Activated CD8-positive, alpha-beta memory T cell treated with anti-CD3 and anti-CD28 coated beads for 36 hours (primary cell): ENCODE measurements around the gene RRM1. TPM values are rescaled to one million over a fixed set of nuclear protein-coding genes. Genes with fewer than 3 reads are reported as not detected.
"Not testable (repeated sequence)": the region's sequence is repeated elsewhere in the genome, so short reads cannot be mapped to it uniquely, and the experiment has no call there.

Experiments
- CTCF ChIA-PET: fragments of 350-600 bp; sonication (Branson Sonifier 250); formaldehyde crosslinking; loops from one replicate; lab custom pipeline; 2021; ENCODE audit warnings: antibody characterized with exemption; lab: Charles Lee
- POLR2A ChIA-PET: fragments of 350-600 bp; sonication (Branson Sonifier 250); formaldehyde crosslinking; loops from one replicate; lab custom pipeline; 2021; ENCODE audit warnings: antibody characterized with exemption; lab: Charles Lee
- total RNA-seq, 2 experiments: library from RNA; stranded (reverse); gene quantifications; one replicate each; pipeline ENCODE4 v1.2.3, GENCODE V29; 2021

RRM1 gene
- 100 to 1,000 TPM; 202 to 205 TPM for total RNA-seq

DNA sequence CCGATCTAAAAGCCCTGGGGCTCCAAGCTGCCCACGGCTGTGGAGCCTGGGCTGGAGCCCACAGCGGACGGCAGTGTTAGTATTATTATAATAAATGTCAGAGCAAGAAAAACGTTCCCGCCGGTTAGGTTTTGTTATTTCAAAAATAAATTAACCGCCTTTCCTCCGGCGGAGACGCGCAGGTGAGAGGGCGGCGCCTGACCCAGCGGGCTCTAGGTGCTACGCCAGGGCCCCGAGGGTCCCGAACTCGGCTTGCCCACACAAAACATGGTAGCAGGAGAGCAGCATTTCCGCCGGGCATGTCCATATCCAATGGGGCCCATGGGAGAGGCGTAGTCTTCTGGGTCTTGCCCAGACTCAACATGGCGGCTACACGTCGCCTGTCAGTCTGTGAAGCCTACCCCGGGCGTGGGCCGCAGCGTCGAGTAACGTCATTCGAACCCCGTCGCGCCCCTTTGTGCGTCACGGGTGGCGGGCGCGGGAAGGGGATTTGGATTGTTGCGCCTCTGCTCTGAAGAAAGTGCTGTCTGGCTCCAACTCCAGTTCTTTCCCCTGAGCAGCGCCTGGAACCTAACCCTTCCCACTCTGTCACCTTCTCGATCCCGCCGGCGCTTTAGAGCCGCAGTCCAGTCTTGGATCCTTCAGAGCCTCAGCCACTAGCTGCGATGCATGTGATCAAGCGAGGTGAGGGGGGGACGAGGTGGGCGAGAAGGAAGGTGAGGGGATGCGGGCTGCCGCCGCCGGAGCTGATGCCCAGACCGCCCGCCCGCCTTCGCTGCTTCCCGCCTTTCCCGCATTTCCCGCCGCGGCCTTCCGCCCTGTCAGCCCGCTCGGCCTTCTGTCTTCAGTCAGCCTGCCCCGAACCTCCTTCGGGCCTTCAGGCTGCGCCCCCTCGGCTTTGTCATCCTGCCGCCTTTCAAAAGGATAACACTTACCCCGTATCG is at the start of gene RRM1:
TSS of gene RRM1 (plus strand) at position 452 of the 944 bp plus-strand sequence. CDS start at position 666, 214 bp downstream.
- POLR2A ChIA-PET: interaction anchor here (0.7 to 1.1 kb wide), 4 partner anchors 201 to 253 kb away, joined by 3 to 4 read pairs (median 3); partner anchors contain the start of gene RHOG
- CTCF ChIA-PET: no interaction called here

DNA sequence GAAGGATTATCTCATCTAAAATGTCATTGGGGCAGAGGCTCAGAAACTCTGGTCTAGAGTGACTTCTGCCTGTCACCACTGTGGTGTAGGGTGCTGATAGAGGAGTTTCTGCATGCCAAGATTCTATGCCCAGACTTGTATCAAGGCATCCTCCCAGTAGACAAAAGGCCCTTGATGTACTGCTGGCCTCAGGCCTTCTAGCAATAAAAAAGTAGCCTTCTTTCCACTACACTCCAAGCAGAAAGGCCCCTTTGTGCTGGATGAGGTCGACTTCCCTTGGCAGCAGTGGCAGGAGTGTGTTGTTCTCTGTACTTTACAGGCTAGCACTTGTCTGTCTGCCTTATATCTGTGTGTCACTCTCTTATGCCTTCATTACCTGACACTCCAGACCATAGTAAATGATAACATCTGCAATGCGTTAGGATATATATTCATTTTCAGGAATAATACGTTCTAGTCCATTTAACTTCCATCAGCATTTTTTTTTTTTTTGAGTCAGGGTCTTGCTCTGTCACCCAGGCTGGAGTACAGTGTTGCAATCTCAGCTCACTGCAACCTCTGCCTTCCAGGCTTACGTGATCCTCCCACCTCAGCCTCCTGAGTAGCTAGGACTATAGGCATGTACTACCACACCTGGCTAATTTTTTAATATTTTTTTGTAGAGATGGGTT is 49.5 kb upstream of the RRM1 start:
- ChIA-PET POLR2A (no interaction called here), CTCF (interaction anchor here (1.2 kb wide), 1 partner anchor 190 kb away, joined by 4 read pairs; no protein-coding TSS in a partner anchor)

DNA sequence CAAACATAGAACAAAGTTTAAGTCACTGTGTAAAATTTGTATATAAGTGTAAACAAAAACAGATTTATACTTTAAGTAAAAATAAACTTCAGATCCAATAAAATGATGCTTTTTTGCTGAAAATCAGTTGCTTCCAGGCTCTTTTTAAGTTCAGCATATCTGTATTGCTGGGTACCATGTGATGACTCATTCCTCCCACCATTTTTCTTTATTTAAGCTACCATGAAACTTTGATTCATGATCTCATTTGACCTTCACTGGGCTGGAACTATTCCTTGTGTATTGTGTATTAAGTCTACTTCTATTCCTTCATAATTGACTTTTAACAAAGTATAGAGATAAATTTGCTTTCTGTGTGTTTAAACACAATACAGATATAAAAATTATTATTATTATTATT is 46.3 kb upstream of the RRM1 start:
- ChIA-PET POLR2A (interaction anchor here (1.1 kb wide), 1 partner anchor 16 kb away, joined by 3 read pairs; no protein-coding TSS in a partner anchor), CTCF (interaction anchor here (1.5 to 2.3 kb wide), 2 partner anchors 24 to 194 kb away, joined by 7 to 8 read pairs; no protein-coding TSS in a partner anchor)

DNA sequence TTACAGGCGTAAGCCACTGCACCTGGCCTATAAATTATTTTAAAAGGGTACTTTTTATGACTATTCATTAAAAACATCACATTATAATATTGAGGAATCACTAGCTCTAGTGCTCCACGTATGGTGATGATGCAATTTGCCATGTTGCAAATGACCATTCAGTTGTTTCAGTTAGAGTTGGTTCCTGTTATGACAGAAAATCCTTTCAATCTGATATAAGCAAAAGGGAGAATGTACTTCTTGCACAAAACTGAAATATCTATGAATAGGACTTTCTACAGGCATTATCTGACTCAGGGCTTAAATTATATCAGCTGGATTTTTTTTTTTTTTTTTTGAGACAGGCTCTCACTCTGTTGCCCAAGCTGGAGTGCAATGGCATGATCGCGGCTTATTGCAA is 45.6 kb upstream of the RRM1 start:
- CTCF ChIA-PET: interaction anchor here (1.5 to 2.3 kb wide), 2 partner anchors 23 to 195 kb away, joined by 7 to 8 read pairs; no protein-coding TSS in a partner anchor

DNA sequence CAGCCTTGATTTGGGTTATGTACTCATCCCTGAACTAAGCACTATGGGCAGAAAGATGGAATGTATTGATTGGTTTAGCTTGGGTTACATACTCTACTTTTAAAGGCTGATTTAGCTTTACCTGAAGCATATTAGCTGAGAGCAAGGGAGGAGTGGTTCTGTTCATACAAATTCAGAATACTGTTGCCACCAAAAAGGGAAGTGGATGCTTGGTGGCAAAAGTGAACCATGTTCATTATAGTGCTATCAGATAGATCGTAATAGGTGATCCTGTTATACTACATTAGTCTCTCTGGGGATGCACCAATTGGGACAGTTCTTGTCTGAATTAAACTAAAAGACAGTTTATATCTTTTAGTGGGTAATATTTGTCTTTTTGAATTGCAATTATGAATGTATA is 44.5 kb upstream of the RRM1 start:
- POLR2A ChIA-PET: no interaction called here

More for the DNA sequence above, 45.6 kb upstream of the RRM1 start:
- POLR2A ChIA-PET: interaction anchor here (0.6 to 0.7 kb wide), 2 partner anchors 148 to 194 kb away, joined by 3 read pairs; no protein-coding TSS in a partner anchor

DNA sequence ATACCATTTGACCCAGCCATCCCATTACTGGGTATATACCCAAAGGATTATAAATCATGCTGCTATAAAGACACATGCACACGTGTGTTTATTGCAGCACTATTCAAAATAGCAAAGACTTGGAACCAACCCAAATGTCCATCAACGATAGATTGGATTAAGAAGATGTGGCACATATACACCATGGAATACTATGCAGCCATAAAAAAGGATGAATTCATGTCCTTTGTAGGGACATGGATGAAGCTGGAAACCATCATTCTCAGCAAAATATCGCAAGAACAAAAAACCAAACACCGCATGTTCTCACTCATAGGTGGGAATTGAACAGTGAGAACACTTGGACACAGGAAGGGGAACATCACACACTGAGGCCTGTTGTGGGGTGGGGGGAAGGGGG is 41.4 kb upstream of the RRM1 start:
- CTCF ChIA-PET, POLR2A ChIA-PET: not testable (repeated sequence)

More for the DNA sequence above, 44.5 kb upstream of the RRM1 start:
- CTCF ChIA-PET: no interaction called here

DNA sequence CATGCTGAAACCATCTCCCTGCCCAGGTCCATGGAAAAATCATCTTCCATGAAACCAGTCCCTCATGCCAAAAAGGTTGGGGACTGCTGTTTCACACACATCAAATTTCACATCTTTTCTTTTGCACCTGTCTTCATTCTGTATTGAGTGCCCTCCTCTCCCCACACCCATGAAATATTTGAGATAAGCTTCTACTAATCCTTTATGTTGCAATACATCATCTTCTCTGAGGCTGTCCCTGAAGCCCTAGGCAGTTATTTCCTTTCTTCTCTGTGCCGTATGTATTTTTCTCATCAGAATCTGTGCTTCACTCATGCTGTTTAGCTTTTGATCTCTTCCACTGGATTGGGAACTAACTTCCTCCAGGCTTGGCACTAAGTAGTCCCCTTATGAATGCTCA is 40.0 kb upstream of the RRM1 start:
- ChIA-PET CTCF (no interaction called here), POLR2A (no interaction called here)

DNA sequence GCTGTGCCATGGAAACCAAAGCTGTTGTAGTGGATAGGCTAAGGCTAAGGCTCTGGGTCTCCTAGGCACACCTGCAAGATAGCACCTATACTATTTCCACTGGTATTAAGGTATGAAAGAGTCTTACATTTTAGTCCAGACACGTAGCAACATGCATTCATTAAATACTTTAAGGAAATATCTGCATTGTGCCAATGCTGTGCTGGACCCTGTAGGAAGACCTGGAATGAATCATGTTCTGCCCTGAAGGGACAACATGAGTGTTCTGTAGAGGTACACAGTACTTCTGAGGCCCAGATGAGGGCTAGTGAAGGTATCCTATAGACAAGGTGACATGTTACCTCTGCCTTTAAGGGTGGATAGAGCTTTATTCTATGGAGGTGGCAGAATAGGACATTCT is 35.2 kb upstream of the RRM1 start:
- POLR2A ChIA-PET: no interaction called here
- CTCF ChIA-PET: interaction anchor here (4.3 kb wide), 1 partner anchor 13 kb away, joined by 21 read pairs; no protein-coding TSS in a partner anchor

DNA sequence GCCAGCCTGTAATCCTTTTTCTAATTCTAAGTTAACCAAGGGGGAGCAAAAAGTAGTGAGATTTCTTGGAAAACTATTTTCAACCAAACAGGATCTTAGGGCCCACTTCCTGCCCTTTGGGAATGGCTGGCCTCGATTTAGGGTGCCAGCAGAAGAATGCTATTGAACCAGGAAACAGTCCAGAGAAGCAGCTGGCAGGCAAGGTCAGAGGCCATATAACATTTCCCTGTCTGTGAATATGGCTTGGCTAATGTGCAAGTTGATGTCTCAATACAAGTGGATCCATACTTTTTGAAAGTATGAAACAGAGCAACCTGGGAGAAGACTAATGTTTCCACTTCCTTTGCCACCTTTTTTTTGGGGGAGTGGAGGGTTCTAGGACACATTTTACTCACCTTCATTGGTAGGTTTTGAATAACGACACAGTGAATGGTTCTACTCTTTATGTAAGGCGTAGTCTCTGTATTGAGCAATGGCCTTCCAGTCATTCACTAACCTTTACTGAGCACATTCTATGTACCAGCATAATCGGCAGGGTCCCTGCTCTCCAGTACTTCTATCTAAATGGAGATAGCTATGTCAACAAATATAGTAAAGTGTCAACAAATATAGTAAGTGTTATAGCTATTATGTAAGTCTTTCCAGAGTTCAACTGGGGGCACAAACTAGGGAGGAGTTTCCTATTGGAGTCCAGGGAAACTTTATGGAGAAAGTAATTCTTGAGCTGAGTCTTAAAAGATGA is 34.2 kb upstream of the RRM1 start:
- POLR2A ChIA-PET: no interaction called here
- CTCF ChIA-PET: interaction anchor here (1.1 to 1.3 kb wide), 2 partner anchors 11 to 206 kb away, joined by 6 to 7 read pairs; partner anchors contain the start of gene STIM1

DNA sequence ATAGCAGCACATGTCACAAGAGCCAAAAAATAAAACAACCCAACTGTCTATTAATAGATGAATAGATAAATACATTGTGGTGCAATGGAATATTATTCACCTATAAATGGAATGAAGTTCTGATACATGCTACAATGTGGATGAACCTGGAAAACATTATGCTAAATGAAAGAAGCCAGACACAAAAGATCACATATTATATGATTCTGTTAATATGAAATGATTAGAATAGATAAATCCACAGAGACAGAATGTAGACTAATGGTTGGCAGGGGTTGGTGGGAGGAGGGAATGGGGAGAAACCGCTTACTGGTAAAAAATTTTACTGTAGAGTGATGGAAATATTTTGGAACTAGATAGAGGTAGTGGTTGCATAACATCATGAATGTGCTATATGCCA is 32.9 kb upstream of the RRM1 start:
- POLR2A ChIA-PET: no interaction called here
- CTCF ChIA-PET: interaction anchor here (1.1 to 1.3 kb wide), 2 partner anchors 10 to 207 kb away, joined by 6 to 7 read pairs; partner anchors contain the start of gene STIM1

DNA sequence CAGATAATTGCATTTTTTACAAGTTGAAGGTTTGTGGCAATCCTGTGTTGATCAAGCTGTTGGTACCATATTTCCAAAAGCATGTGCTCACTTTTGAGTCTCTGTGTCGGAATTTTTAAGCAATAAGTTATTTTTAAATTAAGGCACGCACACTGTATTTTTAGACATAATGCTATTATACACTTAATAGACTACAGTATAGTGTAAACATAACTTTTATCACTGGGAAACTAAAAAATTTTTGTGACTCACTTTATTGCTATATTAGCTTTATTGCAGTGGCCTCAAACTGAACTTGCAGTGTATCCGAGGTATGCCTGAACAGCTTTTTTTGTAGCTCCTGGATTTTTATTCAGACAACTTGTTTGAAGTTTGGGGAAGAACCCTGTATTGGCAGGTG is 31.3 kb upstream of the RRM1 start:
- CTCF ChIA-PET: interaction anchor here (1.6 to 1.9 kb wide), 3 partner anchors 9 to 214 kb away, joined by 3 to 9 read pairs (median 8); partner anchors contain the start of gene STIM1

DNA sequence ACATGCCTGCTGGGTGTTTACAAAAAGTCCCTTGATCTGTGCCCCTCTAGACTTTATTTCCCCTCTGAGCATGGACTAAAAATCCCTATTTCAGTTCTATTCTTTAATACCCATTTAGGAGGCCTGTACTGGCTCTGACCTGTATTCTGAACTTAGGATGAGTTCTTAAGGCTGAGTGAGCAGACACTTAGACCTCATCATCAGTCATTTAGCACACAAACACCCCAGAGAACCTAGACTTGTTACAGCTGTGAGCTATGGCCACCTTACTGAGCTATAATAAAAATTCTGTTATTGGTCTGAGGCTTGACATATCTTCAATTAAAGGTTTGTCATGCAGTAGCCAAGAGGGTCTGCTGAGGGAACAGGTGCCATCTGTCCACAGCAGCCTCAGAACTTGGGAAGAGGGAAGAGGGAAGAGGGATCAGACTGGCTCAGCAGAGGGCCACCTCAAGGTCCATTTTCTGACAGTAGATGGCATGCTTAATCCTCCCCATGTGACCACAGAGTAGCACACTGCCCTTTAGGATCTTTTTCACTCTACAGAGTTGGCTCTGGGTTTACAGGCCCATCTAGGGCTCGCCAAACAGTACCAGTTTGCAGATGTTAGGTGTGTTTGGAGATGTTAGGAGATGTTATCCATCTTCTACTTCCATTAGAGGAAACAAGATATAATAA is 30.2 kb upstream of the RRM1 start:
- POLR2A ChIA-PET: interaction anchor here (0.6 kb wide), 1 partner anchor 17 kb away, joined by 3 read pairs; no protein-coding TSS in a partner anchor
- CTCF ChIA-PET: interaction anchor here (0.9 to 1.9 kb wide), 5 partner anchors 8 to 215 kb away, joined by 3 to 9 read pairs (median 3); partner anchors contain the start of gene STIM1

More for the DNA sequence above, 31.3 kb upstream of the RRM1 start:
- POLR2A ChIA-PET: interaction anchor here (0.6 kb wide), 1 partner anchor 205 kb away, joined by 3 read pairs; no protein-coding TSS in a partner anchor

DNA sequence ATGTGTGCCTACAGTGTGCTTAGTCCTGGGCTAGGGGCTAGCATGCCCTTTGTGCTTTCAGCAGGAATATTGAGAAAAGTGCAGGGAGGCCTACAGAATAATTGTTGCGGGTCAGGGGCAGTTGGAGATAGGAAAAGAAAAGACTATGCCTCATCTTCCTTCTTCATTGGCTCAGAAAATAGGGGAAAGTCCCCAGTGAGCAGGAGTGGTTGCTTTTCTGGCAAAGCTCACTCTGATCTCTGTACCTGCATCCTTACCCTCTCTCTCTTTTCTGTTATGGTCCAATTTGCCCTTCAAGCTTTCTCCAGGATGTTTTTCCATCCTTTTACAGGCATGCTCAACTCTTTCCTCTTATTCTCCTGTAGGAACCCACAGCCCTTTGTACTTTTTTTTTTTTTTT is 29.5 kb upstream of the RRM1 start:
- POLR2A ChIA-PET: interaction anchor here (0.6 to 0.7 kb wide), 2 partner anchors 40 to 164 kb away, joined by 3 to 4 read pairs; no protein-coding TSS in a partner anchor
- CTCF ChIA-PET: interaction anchor here (1.4 to 1.9 kb wide), 2 partner anchors 40 to 216 kb away, joined by 3 to 9 read pairs; no protein-coding TSS in a partner anchor

DNA sequence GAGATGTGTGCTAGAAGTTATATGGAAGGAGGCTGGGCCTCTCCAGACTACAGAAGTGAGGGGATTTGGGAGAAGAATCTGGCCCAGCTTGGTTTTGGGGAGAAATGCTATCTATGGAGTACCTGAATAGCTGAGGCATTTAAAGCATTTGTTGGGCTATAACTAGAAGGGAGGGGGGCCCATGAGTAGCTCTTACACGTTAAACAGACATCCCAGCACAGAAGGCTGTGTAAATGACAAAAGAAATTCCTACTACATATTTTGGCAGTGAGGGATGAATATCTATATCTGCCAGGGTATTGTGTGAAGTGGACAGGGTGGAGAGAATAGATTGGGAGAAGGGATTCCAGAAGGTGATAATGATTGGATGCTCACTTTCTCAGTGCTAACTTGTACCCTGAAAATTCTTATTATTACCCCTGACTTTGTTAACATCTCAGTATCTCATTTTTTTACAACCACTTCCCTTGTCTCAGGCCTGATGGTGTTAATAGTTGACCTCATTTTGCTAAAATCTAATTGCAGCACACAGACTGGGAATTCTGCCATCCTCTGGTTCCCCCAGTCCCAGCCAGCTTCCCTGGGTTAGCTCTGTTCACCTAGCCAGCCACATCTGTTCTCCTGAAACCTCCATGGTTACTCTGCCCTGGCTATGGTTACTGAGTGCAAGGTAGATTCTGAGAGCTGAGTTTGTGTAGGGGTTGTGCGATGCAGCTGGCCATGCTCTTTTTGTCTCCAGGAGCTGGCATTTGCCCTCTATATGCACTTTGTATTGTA is 28.8 kb upstream of the RRM1 start:
- ChIA-PET CTCF (interaction anchor here (1.0 to 1.4 kb wide), 3 partner anchors 14 to 225 kb away, joined by 3 to 4 read pairs (median 3); partner anchors contain the start of gene RHOG), POLR2A (interaction anchor here (0.6 to 0.7 kb wide), 3 partner anchors 40 to 365 kb away, joined by 3 to 4 read pairs (median 3); no protein-coding TSS in a partner anchor)

DNA sequence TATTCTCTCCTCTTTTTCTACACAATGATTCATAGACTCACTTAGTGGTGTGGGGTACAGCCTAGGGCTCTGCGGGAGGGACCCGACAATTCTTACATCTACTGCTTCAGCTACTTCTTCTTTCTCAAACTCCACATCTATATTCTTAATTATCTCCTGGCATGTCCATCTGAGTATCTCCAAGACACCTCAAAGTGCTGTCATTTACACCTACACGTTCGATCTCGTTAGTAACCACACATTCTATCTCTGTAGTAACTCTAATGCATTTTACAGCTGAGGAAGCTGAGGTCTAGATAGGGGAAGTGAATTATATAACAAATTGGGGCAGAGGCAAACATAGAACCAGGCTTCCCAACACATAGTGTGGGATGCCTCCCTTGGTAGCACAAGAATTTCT is 27.7 kb upstream of the RRM1 start:
- ChIA-PET CTCF (interaction anchor here (4.4 kb wide), 1 partner anchor 212 kb away, joined by 19 read pairs; the partner anchor contains the start of gene STIM1), POLR2A (interaction anchor here (0.5 kb wide), 1 partner anchor 223 kb away, joined by 4 read pairs; no protein-coding TSS in a partner anchor)

DNA sequence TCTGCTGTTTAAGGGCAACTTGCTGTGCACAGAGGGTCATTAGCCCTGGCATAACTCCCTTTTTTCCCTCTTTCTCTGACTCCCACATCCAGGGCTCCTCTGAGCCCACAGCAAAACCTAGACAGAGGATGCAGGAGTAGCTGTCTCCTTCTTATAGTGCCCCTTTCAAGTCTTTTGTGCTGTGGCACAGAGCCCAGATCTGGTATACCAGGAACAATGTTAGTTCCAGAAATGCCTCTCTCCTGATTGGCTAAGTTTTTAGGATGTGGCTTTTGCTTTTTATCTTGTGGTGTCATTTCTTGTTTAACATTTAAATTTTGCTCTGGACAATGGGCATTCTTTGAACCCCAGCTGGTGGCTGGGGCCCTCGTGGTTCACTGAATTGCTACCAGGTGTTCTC is 25.6 kb upstream of the RRM1 start:
- ChIA-PET POLR2A (no interaction called here), CTCF (interaction anchor here (1.0 to 4.4 kb wide), 3 partner anchors 90 to 219 kb away, joined by 3 to 19 read pairs (median 9); partner anchors contain the start of gene STIM1)
